ENCODE measurements around the gene C1RL. TPM values are rescaled to one million over a fixed set of nuclear protein-coding genes. Genes with fewer than 3 reads are reported as not detected.

Gene C1RL
- total RNA-seq, 4 donors from 2014 or later, result 64.8 to 159 (median 88.2) TPM

- WGBS, result 75% methylated on average over 4 of the region's 4 CpGs
- H3K4me3 ChIP-seq, result no peak overlapping the region
- TF ChIP-seq CTCF (IDR thresholded peaks at IDR 0.05) (no peak), POLR2A (IDR thresholded peaks at IDR 0.05; ENCODE audit: low read depth) (no peak), EP300 (IDR thresholded peaks at IDR 0.05) (no peak), POLR2AphosphoS5 (IDR thresholded peaks at IDR 0.05) (no peak)
- H3K9me3 ChIP-seq, result no peaks in the 10 kb centered on the region
- H3K27ac ChIP-seq (replicated peaks in 1 of 4), result no peak overlapping the region
- intact Hi-C loops (cut with DNase I), result no loop called here
- H3K4me1 ChIP-seq, result peaks cover 9 to 38% (median 28%) of the 10 kb centered on the region in 4 donors
- H3K27me3 ChIP-seq, result no peaks in the 10 kb centered on the region
- no peak for DNase-seq (ENCODE audit: extremely low spot score)
- peaks cover 21 to 31% (median 26%) of the 10 kb centered on the region in 4 donors for H3K36me3 ChIP-seq
These were observed 30.9 kb downstream of the C1RL start for GRCh38 chr12:7078163-7078562.

- H3K27me3 ChIP-seq, result no peaks in the 10 kb centered on the region
- DNase-seq (ENCODE audit: extremely low spot score), result no peak
- no peak for TF ChIP-seq EP300 (IDR thresholded peaks at IDR 0.05)
- no peak for TF ChIP-seq POLR2A (IDR thresholded peaks at IDR 0.05; ENCODE audit: low read depth)
- TF ChIP-seq CTCF (IDR thresholded peaks at IDR 0.05), result no peak
- no peak for TF ChIP-seq POLR2AphosphoS5 (IDR thresholded peaks at IDR 0.05)
- no peak overlapping the region for H3K27ac ChIP-seq (replicated peaks in 1 of 4)
- H3K36me3 ChIP-seq, result peaks cover 7 to 14% (median 12%) of the 10 kb centered on the region in 4 donors
- intact Hi-C loops (cut with DNase I), result no loop called here
- 100% methylated on average over 2 of the region's 4 CpGs for WGBS
- no peaks in the 10 kb centered on the region for H3K9me3 ChIP-seq
- no peak overlapping the region for H3K4me3 ChIP-seq
- H3K4me1 ChIP-seq, result peaks cover 9 to 31% (median 26%) of the 10 kb centered on the region in 4 donors
These were observed 32.5 kb downstream of the C1RL start for GRCh38 chr12:7076493-7076892.

- Histone ChIP-seq H3K36me3 (peaks cover 2 to 8% (median 6%) of the 10 kb centered on the region in 4 donors), H3K4me3 (no peak overlapping the region), H3K27ac (replicated peaks in 1 of 4) (no peak overlapping the region), H3K9me3 (no peaks in the 10 kb centered on the region), H3K4me1 (peaks cover 9 to 27% (median 25%) of the 10 kb centered on the region in 4 donors), H3K27me3 (no peaks in the 10 kb centered on the region)
- intact Hi-C loops (cut with DNase I), result no loop called here
- no peak for TF ChIP-seq POLR2A (IDR thresholded peaks at IDR 0.05; ENCODE audit: low read depth)
- TF ChIP-seq POLR2AphosphoS5 (IDR thresholded peaks at IDR 0.05), result no peak
- TF ChIP-seq CTCF (IDR thresholded peaks at IDR 0.05), result no peak
- TF ChIP-seq EP300 (IDR thresholded peaks at IDR 0.05), result no peak
- WGBS, result 85% methylated on average over 3 of the region's 3 CpGs
- no peak for DNase-seq (ENCODE audit: extremely low spot score)
These were observed 33.1 kb downstream of the C1RL start for GRCh38 chr12:7075939-7076338.

- no peak overlapping the region for H3K4me3 ChIP-seq
- DNase-seq (ENCODE audit: extremely low spot score), result no peak
- H3K9me3 ChIP-seq, result no peaks in the 10 kb centered on the region
- H3K27me3 ChIP-seq, result no peaks in the 10 kb centered on the region
- H3K36me3 ChIP-seq, result peaks cover 2 to 8% (median 4%) of the 10 kb centered on the region in 4 donors
- 88% methylated on average over 3 of the region's 3 CpGs for WGBS
- TF ChIP-seq POLR2AphosphoS5 (IDR thresholded peaks at IDR 0.05), result no peak
- no peak for TF ChIP-seq EP300 (IDR thresholded peaks at IDR 0.05)
- no peak for TF ChIP-seq CTCF (IDR thresholded peaks at IDR 0.05)
- TF ChIP-seq POLR2A (IDR thresholded peaks at IDR 0.05; ENCODE audit: low read depth), result no peak
- H3K4me1 ChIP-seq, result peaks cover 9 to 24% (median 20%) of the 10 kb centered on the region in 4 donors
- intact Hi-C loops (cut with DNase I), result no loop called here
- H3K27ac ChIP-seq (replicated peaks in 1 of 4), result no peak overlapping the region
These were observed 33.5 kb downstream of the C1RL start for GRCh38 chr12:7075518-7075917.

GRCh38 chr12:7073946-7074345 is 35.1 kb downstream of the C1RL start:
- intact Hi-C loops (cut with DNase I), result no loop called here
- WGBS, result 53% methylated on average over 1 of the region's 1 CpG
- TF ChIP-seq POLR2A (IDR thresholded peaks at IDR 0.05; ENCODE audit: low read depth) (no peak), CTCF (IDR thresholded peaks at IDR 0.05) (no peak), POLR2AphosphoS5 (IDR thresholded peaks at IDR 0.05) (no peak), EP300 (IDR thresholded peaks at IDR 0.05) (no peak)
- peaks cover 0 to 20% (median 19%) of the 10 kb centered on the region in 4 donors for H3K36me3 ChIP-seq
- H3K27me3 ChIP-seq, result no peaks in the 10 kb centered on the region
- no peaks in the 10 kb centered on the region for H3K9me3 ChIP-seq
- no peak overlapping the region for H3K27ac ChIP-seq (replicated peaks in 1 of 4)
- H3K4me1 ChIP-seq, result peaks cover 0 to 9% (median 6%) of the 10 kb centered on the region in 4 donors
- H3K4me3 ChIP-seq, result no peak overlapping the region
- no peak for DNase-seq (ENCODE audit: extremely low spot score)

All from esophagus muscularis mucosa (tissue), 4 donors.